NCI-H82 (cell line): ENCODE data around the gene ANKFN1.
"Not testable (repeated sequence)": the region's sequence is repeated elsewhere in the genome, so short reads cannot be mapped to it uniquely, and the experiment has no call there.

Experiments
- DNase-seq: peaks from one replicate; lab custom pipeline; 2025; lab: John Stamatoyannopoulos, UW

The ANKFN1 gene

GRCh38 chr17:56184650-56185049 is 31.4 kb downstream of the ANKFN1 start:
- DNase-seq = no peak

GRCh38 chr17:56185491-56186221 is 32.4 kb downstream of the ANKFN1 start:
- no peak for DNase-seq

GRCh38 chr17:56186222-56186786 is 33.0 kb downstream of the ANKFN1 start:
- DNase-seq = no peak

- DNase-seq = no peak
These were observed 50.2 kb downstream of the ANKFN1 start for GRCh38 chr17:56203430-56203829.

GRCh38 chr17:56206351-56206750 is 53.1 kb downstream of the ANKFN1 start:
- DNase-seq = no peak

GRCh38 chr17:56213031-56213430 is 59.8 kb downstream of the ANKFN1 start:
- no peak for DNase-seq

- no peak for DNase-seq
These were observed 64.6 kb downstream of the ANKFN1 start for GRCh38 chr17:56217921-56218320.

- no peak for DNase-seq
These were observed 69.0 kb downstream of the ANKFN1 start for GRCh38 chr17:56222255-56222654.

- DNase-seq = no peak
These were observed 77.4 kb downstream of the ANKFN1 start for GRCh38 chr17:56230660-56231059.

- no peak for DNase-seq
These were observed 78.0 kb downstream of the ANKFN1 start for GRCh38 chr17:56231252-56231651.

- no peak for DNase-seq
These were observed 78.4 kb downstream of the ANKFN1 start for GRCh38 chr17:56231693-56232092.

- peak; percentile 3 for DNase-seq
These were observed 91.1 kb downstream of the ANKFN1 start for GRCh38 chr17:56244268-56244890.

- DNase-seq = peak; percentile 88
These were observed 94.5 kb downstream of the ANKFN1 start for GRCh38 chr17:56247816-56248215.

GRCh38 chr17:56257075-56257474 is 103.8 kb downstream of the ANKFN1 start:
- peak; percentile 3 for DNase-seq

GRCh38 chr17:56260376-56261002 is 107.2 kb downstream of the ANKFN1 start:
- no peak for DNase-seq

- DNase-seq = no peak
These were observed 109.5 kb downstream of the ANKFN1 start for GRCh38 chr17:56262803-56263202.

- DNase-seq = no peak
These were observed 116.5 kb downstream of the ANKFN1 start for GRCh38 chr17:56269556-56270389.

- no peak for DNase-seq
These were observed 121.2 kb downstream of the ANKFN1 start for GRCh38 chr17:56274491-56274890.

- DNase-seq = no peak
These were observed 131.2 kb downstream of the ANKFN1 start for GRCh38 chr17:56284482-56284881.

GRCh38 chr17:56288786-56289185 is 135.5 kb downstream of the ANKFN1 start:
- DNase-seq = not testable (repeated sequence)

GRCh38 chr17:56289321-56289720 is 136.0 kb downstream of the ANKFN1 start:
- no peak for DNase-seq
